Measurements from ENCODE around the gene DHRS13. TPM values are rescaled to one million over a fixed set of nuclear protein-coding genes. Genes with fewer than 3 reads are reported as not detected.

Gene DHRS13
- total RNA-seq, 1 experiment from 2014 or later: 28.5 TPM

DNA sequence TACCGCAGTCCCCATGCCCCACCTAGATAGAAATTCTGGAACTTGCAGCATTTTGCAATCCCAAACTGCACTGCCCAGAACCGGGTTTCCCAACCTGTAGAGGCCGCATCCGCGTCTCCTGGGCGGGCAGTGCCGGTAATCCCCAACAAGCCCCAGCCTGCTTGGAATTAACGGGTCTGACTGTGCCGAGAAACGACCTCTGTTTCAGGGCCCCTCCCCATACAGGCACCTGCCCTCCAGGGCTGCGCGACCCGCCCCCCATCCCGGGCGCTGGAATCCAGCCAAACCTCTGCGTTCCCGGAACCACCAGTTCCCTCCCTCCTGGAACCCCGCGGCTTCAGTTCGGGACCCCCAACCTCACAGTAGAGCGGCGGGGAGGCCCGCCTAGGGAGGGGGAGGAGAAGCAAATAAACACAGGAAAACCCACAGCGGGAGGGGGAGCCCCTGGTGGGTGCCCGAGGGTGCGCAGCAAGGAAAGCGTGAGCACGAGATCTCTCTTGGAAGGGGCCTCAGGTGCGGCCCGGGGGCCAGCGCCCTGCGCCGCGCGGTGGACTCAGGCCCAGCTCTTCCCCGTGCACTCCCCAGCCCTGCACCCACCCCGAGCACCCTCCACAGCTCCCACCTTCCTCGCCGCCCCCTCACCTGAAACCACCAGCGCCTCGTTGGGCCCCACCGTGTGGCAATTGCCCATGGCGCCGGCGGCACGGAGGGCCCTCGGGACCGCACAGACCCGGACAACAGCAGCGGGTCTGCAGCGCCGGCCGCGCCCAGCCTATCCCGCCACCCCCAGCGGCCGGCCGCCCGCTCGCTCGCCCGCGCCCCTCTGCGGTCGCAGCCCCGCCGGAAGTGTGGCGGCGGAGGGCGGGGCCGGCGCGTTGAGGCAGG lies 5.8 kb downstream of the DHRS13 start, which contains the start of gene FLOT2 (continued):
- TF ChIP-seq, protein P1, sequence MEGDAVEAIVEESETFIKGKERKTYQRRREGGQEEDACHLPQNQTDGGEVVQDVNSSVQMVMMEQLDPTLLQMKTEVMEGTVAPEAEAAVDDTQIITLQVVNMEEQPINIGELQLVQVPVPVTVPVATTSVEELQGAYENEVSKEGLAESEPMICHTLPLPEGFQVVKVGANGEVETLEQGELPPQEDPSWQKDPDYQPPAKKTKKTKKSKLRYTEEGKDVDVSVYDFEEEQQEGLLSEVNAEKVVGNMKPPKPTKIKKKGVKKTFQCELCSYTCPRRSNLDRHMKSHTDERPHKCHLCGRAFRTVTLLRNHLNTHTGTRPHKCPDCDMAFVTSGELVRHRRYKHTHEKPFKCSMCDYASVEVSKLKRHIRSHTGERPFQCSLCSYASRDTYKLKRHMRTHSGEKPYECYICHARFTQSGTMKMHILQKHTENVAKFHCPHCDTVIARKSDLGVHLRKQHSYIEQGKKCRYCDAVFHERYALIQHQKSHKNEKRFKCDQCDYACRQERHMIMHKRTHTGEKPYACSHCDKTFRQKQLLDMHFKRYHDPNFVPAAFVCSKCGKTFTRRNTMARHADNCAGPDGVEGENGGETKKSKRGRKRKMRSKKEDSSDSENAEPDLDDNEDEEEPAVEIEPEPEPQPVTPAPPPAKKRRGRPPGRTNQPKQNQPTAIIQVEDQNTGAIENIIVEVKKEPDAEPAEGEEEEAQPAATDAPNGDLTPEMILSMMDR (IDR thresholded peaks at IDR 0.05): no peak
- TF ChIP-seq MYBL2 (CRISPR knock-in tag; IDR thresholded peaks at IDR 0.05) (peak; percentile 55; the same call in 1 of the 2 replicates), NFE2L1 (CRISPR knock-in tag; IDR thresholded peaks at IDR 0.05) (0 out of 2 replicates have a peak, but pooled peaks have one; percentile 70), GRHL2 (CRISPR knock-in tag; IDR thresholded peaks at IDR 0.05; ENCODE audit: insufficient replicate concordance, severe bottlenecking) (no peak), TCF7 (CRISPR knock-in tag; IDR thresholded peaks at IDR 0.05; ENCODE audit: low read depth) (peak; percentile 57; the same call in 1 of the 2 replicates), TEAD1 (CRISPR knock-in tag; IDR thresholded peaks at IDR 0.05) (peak; percentile 39; the same call in 1 of the 2 replicates), NR3C1 (CRISPR knock-in tag; conservative IDR thresholded peaks at IDR 0.05; ENCODE audit: low read depth) (no peak), MXD4 (CRISPR knock-in tag; IDR thresholded peaks at IDR 0.05; ENCODE audit: borderline replicate concordance) (no peak), ZBTB21 (CRISPR knock-in tag; IDR thresholded peaks at IDR 0.05; ENCODE audit: borderline replicate concordance) (no peak; the same call in 1 of the 2 replicates), TEAD4 (CRISPR knock-in tag; IDR thresholded peaks at IDR 0.05) (no peak), ZNF671 (CRISPR knock-in tag; IDR thresholded peaks at IDR 0.05) (no peak), JAZF1 (CRISPR knock-in tag; IDR thresholded peaks at IDR 0.05) (no peak), TP53 (CRISPR knock-in tag; IDR thresholded peaks at IDR 0.05) (peak; percentile 73; the same call in 1 of the 2 replicates), RELA (CRISPR knock-in tag; IDR thresholded peaks at IDR 0.05; ENCODE audit: borderline replicate concordance) (peak; percentile 76; the same call in 1 of the 2 replicates)
- TF ChIP-seq, protein P2, sequence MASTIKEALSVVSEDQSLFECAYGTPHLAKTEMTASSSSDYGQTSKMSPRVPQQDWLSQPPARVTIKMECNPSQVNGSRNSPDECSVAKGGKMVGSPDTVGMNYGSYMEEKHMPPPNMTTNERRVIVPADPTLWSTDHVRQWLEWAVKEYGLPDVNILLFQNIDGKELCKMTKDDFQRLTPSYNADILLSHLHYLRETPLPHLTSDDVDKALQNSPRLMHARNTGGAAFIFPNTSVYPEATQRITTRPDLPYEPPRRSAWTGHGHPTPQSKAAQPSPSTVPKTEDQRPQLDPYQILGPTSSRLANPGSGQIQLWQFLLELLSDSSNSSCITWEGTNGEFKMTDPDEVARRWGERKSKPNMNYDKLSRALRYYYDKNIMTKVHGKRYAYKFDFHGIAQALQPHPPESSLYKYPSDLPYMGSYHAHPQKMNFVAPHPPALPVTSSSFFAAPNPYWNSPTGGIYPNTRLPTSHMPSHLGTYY (CRISPR knock-in tag; IDR thresholded peaks at IDR 0.05): no peak
- TF ChIP-seq, protein P3, sequence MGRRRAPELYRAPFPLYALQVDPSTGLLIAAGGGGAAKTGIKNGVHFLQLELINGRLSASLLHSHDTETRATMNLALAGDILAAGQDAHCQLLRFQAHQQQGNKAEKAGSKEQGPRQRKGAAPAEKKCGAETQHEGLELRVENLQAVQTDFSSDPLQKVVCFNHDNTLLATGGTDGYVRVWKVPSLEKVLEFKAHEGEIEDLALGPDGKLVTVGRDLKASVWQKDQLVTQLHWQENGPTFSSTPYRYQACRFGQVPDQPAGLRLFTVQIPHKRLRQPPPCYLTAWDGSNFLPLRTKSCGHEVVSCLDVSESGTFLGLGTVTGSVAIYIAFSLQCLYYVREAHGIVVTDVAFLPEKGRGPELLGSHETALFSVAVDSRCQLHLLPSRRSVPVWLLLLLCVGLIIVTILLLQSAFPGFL (CRISPR knock-in tag; IDR thresholded peaks at IDR 0.05; ENCODE audit: borderline replicate concordance): no peak
- TF ChIP-seq, protein P4, sequence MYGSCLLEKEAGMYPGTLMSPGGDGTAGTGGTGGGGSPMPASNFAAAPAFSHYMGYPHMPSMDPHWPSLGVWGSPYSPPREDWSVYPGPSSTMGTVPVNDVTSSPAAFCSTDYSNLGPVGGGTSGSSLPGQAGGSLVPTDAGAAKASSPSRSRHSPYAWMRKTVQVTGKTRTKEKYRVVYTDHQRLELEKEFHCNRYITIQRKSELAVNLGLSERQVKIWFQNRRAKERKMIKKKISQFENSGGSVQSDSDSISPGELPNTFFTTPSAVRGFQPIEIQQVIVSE (CRISPR knock-in tag; IDR thresholded peaks at IDR 0.05; ENCODE audit: borderline replicate concordance): no peak
- TF ChIP-seq, protein P5, sequence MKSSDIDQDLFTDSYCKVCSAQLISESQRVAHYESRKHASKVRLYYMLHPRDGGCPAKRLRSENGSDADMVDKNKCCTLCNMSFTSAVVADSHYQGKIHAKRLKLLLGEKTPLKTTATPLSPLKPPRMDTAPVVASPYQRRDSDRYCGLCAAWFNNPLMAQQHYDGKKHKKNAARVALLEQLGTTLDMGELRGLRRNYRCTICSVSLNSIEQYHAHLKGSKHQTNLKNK (CRISPR knock-in tag; IDR thresholded peaks at IDR 0.05): peak; percentile 31; the same call in 1 of the 2 replicates
- TF ChIP-seq, protein P6, sequence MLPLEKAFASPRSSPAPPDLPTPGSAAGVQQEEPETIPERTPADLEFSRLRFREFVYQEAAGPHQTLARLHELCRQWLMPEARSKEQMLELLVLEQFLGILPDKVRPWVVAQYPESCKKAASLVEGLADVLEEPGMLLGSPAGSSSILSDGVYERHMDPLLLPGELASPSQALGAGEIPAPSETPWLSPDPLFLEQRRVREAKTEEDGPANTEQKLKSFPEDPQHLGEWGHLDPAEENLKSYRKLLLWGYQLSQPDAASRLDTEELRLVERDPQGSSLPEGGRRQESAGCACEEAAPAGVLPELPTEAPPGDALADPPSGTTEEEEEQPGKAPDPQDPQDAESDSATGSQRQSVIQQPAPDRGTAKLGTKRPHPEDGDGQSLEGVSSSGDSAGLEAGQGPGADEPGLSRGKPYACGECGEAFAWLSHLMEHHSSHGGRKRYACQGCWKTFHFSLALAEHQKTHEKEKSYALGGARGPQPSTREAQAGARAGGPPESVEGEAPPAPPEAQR (CRISPR knock-in tag; IDR thresholded peaks at IDR 0.05): no peak
- TF ChIP-seq, protein P7, sequence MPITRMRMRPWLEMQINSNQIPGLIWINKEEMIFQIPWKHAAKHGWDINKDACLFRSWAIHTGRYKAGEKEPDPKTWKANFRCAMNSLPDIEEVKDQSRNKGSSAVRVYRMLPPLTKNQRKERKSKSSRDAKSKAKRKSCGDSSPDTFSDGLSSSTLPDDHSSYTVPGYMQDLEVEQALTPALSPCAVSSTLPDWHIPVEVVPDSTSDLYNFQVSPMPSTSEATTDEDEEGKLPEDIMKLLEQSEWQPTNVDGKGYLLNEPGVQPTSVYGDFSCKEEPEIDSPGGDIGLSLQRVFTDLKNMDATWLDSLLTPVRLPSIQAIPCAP (CRISPR knock-in tag; IDR thresholded peaks at IDR 0.05): no peak
- TF ChIP-seq, protein P8, sequence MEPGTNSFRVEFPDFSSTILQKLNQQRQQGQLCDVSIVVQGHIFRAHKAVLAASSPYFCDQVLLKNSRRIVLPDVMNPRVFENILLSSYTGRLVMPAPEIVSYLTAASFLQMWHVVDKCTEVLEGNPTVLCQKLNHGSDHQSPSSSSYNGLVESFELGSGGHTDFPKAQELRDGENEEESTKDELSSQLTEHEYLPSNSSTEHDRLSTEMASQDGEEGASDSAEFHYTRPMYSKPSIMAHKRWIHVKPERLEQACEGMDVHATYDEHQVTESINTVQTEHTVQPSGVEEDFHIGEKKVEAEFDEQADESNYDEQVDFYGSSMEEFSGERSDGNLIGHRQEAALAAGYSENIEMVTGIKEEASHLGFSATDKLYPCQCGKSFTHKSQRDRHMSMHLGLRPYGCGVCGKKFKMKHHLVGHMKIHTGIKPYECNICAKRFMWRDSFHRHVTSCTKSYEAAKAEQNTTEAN (CRISPR knock-in tag; IDR thresholded peaks at IDR 0.05): no peak
- TF ChIP-seq, protein P9, sequence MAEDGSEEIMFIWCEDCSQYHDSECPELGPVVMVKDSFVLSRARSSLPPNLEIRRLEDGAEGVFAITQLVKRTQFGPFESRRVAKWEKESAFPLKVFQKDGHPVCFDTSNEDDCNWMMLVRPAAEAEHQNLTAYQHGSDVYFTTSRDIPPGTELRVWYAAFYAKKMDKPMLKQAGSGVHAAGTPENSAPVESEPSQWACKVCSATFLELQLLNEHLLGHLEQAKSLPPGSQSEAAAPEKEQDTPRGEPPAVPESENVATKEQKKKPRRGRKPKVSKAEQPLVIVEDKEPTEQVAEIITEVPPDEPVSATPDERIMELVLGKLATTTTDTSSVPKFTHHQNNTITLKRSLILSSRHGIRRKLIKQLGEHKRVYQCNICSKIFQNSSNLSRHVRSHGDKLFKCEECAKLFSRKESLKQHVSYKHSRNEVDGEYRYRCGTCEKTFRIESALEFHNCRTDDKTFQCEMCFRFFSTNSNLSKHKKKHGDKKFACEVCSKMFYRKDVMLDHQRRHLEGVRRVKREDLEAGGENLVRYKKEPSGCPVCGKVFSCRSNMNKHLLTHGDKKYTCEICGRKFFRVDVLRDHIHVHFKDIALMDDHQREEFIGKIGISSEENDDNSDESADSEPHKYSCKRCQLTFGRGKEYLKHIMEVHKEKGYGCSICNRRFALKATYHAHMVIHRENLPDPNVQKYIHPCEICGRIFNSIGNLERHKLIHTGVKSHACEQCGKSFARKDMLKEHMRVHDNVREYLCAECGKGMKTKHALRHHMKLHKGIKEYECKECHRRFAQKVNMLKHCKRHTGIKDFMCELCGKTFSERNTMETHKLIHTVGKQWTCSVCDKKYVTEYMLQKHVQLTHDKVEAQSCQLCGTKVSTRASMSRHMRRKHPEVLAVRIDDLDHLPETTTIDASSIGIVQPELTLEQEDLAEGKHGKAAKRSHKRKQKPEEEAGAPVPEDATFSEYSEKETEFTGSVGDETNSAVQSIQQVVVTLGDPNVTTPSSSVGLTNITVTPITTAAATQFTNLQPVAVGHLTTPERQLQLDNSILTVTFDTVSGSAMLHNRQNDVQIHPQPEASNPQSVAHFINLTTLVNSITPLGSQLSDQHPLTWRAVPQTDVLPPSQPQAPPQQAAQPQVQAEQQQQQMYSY (CRISPR knock-in tag; IDR thresholded peaks at IDR 0.05): no peak
